Muscle of arm (tissue), 14 donors: ENCODE results near the gene C2CD2. TPM values are rescaled to one million over a fixed set of nuclear protein-coding genes. Genes with fewer than 3 reads are reported as not detected.
"Not testable (repeated sequence)": the region's sequence is repeated elsewhere in the genome, so short reads cannot be mapped to it uniquely, and the experiment has no call there.

Experiments
- DNase-seq: peaks from one replicate; pipeline ENCODE4 v3.0.0-alpha.2; 2013
- long read RNA-seq, 11 donors: transcript quantifications; one replicate each; lab custom pipeline, GENCODE V29; 2026
- polyA plus RNA-seq, 12 donors: library from polyadenylated mRNA; unstranded; fragments of 120-200 nt; gene quantifications; one replicate each; pipeline ENCODE4 v1.2.1, GENCODE V29; 2013; ENCODE audit not compliant: insufficient read length in 12 of 12

Gene C2CD2
- polyA plus RNA-seq, result 10 to 100 TPM in 3 of 12 donors, 1 to 10 TPM in 8, not detected in 1; 5.9 to 16.9 (median 9.1) TPM
- long read RNA-seq, donor 1, result 0 reads
- long read RNA-seq, donor 2, full-length matches to known transcripts, result 3 of 3 reads
- long read RNA-seq, donor 2, partial matches to known transcripts, result 0 of 3 reads
- long read RNA-seq, donor 2, other reads (novel, unspliced or antisense), result 0 of 3 reads
- long read RNA-seq, donor 3, full-length matches to known transcripts, result 1 of 1 reads
- long read RNA-seq, donor 3, partial matches to known transcripts, result 0 of 1 reads
- long read RNA-seq, donor 3, other reads (novel, unspliced or antisense), result 0 of 1 reads
- long read RNA-seq, donor 4, result 0 reads
- long read RNA-seq, donor 5, full-length matches to known transcripts, result 1 of 1 reads
- long read RNA-seq, donor 5, partial matches to known transcripts, result 0 of 1 reads
- long read RNA-seq, donor 5, other reads (novel, unspliced or antisense), result 0 of 1 reads
- long read RNA-seq, donor 6, result 0 reads
- long read RNA-seq, donor 7, full-length matches to known transcripts, result 1 of 1 reads
- long read RNA-seq, donor 7, partial matches to known transcripts, result 0 of 1 reads
- long read RNA-seq, donor 7, other reads (novel, unspliced or antisense), result 0 of 1 reads
- long read RNA-seq, donor 8, full-length matches to known transcripts, result 4 of 4 reads
- long read RNA-seq, donor 8, partial matches to known transcripts, result 0 of 4 reads
- long read RNA-seq, donor 8, other reads (novel, unspliced or antisense), result 0 of 4 reads
- long read RNA-seq, donor 9, full-length matches to known transcripts, result 1 of 1 reads
- long read RNA-seq, donor 9, partial matches to known transcripts, result 0 of 1 reads
- long read RNA-seq, donor 9, other reads (novel, unspliced or antisense), result 0 of 1 reads
- long read RNA-seq, donor 10, result 0 reads
- long read RNA-seq, donor 11, full-length matches to known transcripts, result 1 of 1 reads
- long read RNA-seq, donor 11, partial matches to known transcripts, result 0 of 1 reads
- long read RNA-seq, donor 11, other reads (novel, unspliced or antisense), result 0 of 1 reads

- DNase-seq, result peak; percentile 69
These were observed at the start of gene C2CD2 for GRCh38 chr21:41953831-41954653. Gene C2CD2, minus strand, starts transcription at chr21:41954018. Its CDS starts 370 bp downstream, at chr21:41953648.

GRCh38 chr21:42003051-42003461, 49.2 kb upstream of the C2CD2 start:
- no peak for DNase-seq

DNA sequence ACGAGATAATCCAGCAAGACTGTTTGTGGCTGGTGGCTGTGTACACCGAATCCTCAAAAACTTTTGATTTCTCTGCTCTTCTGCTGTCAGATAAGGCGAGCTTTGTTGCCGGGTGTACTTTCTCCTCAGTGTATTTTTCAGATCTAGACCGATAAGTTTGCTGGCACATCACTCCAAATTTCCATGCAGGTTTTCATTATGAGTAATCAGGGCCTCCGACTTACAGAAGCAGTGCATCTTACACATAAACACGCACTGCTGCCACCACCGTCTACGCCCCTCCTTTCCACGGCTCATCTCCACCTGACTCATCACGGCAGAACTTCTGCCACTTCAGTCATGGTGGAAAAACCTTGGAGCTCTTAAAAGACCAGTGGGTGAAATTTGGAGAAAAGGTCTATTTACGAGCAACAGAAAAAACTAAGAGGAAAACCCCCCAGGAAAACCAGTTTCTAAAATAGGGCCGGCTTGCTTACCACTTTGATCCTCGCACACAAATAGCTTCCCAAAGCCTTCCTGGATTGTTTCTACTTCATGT, 48.7 kb upstream of the C2CD2 start:
- DNase-seq, result no peak

- no peak for DNase-seq
These were observed 48.0 kb upstream of the C2CD2 start for GRCh38 chr21:42001781-42002180.

GRCh38 chr21:42000908-42001307, 47.1 kb upstream of the C2CD2 start:
- no peak for DNase-seq

DNA sequence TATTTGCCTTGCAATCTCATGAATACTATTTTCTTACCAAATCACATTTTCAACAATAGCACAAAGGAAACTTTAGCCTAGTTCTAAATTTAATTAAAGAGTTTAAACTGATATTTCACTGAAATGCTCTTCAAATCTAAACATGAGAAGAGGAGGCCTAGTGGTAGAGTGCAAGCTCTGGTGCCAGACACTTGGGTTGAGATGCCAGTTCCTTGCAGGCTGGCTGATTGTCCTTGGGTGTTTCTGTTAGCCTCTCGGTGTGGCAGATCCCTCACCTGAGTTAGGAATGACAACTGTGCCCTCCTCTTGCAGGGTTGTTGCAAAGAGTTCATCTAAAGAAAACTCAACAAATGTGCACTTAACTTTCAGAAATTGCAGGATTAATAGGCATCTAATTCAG, 43.8 kb upstream of the C2CD2 start:
- no peak for DNase-seq

GRCh38 chr21:41995577-41995976, 41.8 kb upstream of the C2CD2 start:
- no peak for DNase-seq

DNA sequence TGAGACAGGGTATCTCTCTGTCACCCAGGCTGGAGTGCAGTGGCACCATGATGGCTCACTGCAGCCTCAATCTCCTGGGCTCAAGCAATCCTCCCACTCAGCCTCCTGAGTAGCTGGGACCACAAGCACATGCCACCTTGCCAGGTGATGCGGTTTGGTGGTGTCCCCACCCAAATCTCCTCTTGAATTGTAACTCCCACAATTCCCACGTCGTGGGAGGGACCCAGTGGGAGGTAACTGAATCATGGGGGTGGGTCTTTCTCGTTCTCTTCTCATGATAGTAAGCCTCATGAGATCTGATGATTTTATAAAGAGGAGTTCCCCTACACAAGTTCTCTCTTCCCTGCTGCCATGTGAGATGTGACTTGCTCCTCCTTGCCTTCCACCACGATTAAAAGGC, 40.8 kb upstream of the C2CD2 start:
- not testable (repeated sequence) for DNase-seq

GRCh38 chr21:41993744-41994143, 39.9 kb upstream of the C2CD2 start:
- no peak for DNase-seq

GRCh38 chr21:41992576-41992975, 38.8 kb upstream of the C2CD2 start:
- no peak for DNase-seq

DNA sequence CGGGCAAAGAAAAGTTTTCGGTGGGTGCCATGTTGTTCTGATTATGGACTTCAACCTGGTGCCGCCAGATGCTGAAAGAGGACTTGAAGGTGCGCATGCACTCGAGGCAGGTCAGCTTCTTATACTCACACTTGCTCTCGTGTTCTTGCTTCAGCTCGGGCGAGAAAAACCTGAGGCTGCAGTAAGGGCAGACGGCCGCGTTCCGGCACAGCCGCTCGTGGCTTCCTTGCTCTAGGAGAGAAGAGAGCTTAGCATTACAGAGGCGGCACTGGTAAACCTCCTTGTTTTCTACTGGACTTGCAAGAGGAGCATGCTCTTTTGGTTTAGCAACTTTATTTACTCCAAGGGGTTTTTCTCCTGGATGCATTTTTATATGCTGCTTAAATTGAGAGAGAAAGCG, 37.8 kb upstream of the C2CD2 start:
- DNase-seq, result no peak

- no peak for DNase-seq
These were observed 35.9 kb upstream of the C2CD2 start for GRCh38 chr21:41989698-41990097.

DNA sequence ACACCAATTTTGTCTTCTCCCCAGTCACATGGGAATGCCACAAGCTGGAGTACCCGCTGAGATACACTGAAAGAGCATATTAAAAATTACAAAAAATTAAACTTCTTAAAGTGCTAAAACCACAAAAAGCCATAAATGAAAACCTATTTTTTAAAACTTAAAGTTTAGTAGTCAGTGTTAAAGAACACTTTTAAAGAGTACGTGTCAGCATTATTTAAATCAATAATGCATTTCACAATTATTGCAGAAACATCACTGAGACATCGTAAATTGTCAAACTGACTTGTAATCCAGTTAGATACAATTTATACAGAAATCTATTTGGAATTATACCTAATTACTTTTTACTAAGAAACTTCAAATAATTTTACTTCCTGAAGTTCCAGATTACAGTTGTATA, 33.5 kb upstream of the C2CD2 start:
- no peak for DNase-seq

DNA sequence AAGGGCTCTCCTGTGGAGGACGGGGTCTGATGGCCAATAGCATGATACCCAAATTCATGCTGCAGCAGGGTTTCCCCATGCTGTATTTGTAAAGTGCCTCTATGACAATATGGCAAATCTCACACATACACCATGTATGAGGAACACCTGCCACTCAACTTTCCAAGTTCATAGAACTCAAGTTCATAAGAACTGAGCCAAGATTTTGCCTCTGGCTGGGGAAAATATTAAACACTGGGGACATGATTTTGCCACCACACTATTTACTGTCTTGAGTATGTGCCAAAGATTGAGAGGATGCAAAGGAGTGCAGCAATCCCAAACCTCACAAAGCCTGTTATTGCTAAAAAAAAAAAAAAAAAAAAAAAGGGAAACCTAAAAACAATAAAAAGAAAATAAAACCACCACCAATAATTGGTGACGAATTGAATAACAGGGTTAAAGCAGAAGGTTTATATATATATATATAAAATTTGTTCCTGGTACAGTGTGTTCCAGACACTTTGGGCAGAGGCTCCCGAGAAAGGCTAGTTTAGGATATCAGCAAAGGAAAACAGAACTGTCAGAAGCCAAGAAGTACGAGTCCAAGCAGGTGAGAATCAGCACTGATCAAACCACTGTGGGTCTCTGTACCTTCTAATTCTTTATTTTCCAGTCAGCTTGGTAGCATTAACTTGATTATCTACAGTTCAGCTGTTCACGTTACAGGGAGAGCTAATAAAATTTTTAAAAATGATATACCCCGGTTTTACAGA, 32.0 kb upstream of the C2CD2 start:
- no peak for DNase-seq

DNA sequence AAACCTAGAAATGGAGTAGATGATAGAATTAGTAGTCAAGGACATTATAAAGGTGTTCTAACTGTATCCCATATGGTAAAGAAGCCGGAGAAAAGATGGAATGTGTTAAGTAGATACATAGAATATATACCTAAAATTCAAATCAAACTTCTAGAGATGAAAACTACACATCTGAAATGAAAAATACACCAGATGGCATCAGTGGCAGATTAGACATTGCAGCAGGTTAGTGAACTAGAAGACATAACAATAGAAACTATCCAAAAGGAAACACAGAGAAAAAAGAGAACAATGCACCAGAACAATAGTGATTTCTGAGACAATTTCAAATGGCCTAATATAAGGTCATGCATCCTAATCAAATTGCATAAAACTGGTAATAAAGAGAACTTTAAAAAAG, 29.4 kb upstream of the C2CD2 start:
- DNase-seq, result no peak

GRCh38 chr21:41980561-41980960, 26.7 kb upstream of the C2CD2 start:
- no peak for DNase-seq

GRCh38 chr21:41979751-41980369, 26.0 kb upstream of the C2CD2 start:
- DNase-seq, result no peak

- no peak for DNase-seq
These were observed 25.5 kb upstream of the C2CD2 start for GRCh38 chr21:41979335-41979734.

- DNase-seq, result no peak
These were observed 23.5 kb upstream of the C2CD2 start for GRCh38 chr21:41977034-41977950.
